ENCODE results near the gene ZNF516. TPM values are rescaled to one million over a fixed set of nuclear protein-coding genes. Genes with fewer than 3 reads are reported as not detected.

Gene ZNF516
- total and polyA plus RNA-seq, 2 of the 13 experiments (the other 11 are each of a cell fraction or from before 2014, with no cell fraction given), result 16.6 to 18.7 TPM

DNA sequence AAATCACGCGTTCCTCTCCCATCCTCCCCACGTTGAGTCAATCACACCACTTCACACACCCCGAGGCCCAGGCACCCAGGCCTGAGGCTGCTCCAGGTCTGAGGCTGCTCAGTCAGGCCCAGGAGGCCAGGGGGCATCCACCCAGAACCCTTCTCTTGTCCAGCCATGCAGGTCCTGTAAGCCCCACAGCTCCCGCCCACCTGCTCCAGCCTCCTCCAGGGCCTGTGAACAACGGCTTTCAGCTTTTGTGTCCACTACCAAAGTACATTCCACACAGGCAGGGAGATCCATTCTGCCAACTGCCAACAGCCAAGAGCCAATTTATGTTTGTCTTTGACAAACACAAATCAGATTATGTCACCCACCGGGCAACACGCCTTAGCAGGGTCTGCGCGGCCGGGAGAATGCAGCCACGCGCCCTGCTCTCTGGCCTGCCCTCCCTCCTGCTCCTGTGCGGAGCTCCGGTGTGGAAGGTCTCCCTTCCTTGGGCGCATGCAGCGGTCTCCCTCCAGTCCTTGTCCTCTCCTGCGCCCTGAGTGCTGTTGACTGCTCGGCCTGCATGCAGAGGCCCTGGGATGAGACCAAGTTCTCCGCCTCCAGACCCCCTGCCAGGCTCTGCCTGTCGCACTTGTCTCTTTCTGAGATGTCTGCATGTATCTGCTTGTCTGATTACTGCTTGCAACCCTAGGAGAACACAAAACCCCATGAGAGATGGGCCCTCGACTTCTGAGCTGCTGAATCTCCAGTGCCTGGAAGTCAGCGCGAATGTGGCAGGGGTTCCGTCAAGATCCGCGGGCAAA lies 146.6 kb downstream of the ZNF516 start (continued):
- TF ChIP-seq, protein P1, sequence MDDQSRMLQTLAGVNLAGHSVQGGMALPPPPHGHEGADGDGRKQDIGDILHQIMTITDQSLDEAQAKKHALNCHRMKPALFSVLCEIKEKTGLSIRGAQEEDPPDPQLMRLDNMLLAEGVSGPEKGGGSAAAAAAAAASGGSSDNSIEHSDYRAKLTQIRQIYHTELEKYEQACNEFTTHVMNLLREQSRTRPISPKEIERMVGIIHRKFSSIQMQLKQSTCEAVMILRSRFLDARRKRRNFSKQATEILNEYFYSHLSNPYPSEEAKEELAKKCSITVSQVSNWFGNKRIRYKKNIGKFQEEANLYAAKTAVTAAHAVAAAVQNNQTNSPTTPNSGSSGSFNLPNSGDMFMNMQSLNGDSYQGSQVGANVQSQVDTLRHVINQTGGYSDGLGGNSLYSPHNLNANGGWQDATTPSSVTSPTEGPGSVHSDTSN (CRISPR knock-in tag; IDR thresholded peaks at IDR 0.05; ENCODE audit: borderline replicate concordance), result no peak
- no peak for TF ChIP-seq SMARCC2 (IDR thresholded peaks at IDR 0.05)
- TF ChIP-seq ZNF615 (CRISPR knock-in tag; IDR thresholded peaks at IDR 0.05; ENCODE audit: borderline replicate concordance), result no peak
- TF ChIP-seq DNMT3B (CRISPR knock-in tag; conservative IDR thresholded peaks at IDR 0.05), result no peak
- TF ChIP-seq NAIF1 (CRISPR knock-in tag; IDR thresholded peaks at IDR 0.05; ENCODE audit: borderline replicate concordance), result no peak
- no peak for TF ChIP-seq FUBP1 (CRISPR knock-in tag; IDR thresholded peaks at IDR 0.05; ENCODE audit: borderline replicate concordance)
- no peak for TF ChIP-seq ZNF777 (CRISPR knock-in tag; IDR thresholded peaks at IDR 0.05)
- TF ChIP-seq MXD4 (CRISPR knock-in tag; IDR thresholded peaks at IDR 0.05), result no peak
- TF ChIP-seq, protein P2, sequence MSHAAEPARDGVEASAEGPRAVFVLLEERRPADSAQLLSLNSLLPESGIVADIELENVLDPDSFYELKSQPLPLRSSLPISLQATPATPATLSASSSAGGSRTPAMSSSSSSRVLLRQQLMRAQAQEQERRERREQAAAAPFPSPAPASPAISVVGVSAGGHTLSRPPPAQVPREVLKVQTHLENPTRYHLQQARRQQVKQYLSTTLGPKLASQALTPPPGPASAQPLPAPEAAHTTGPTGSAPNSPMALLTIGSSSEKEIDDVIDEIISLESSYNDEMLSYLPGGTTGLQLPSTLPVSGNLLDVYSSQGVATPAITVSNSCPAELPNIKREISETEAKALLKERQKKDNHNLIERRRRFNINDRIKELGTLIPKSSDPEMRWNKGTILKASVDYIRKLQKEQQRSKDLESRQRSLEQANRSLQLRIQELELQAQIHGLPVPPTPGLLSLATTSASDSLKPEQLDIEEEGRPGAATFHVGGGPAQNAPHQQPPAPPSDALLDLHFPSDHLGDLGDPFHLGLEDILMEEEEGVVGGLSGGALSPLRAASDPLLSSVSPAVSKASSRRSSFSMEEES (CRISPR knock-in tag; IDR thresholded peaks at IDR 0.05), result no peak
- TF ChIP-seq ZNF687 (CRISPR knock-in tag; IDR thresholded peaks at IDR 0.05), result peak; percentile 74
- TF ChIP-seq RARG (CRISPR knock-in tag; IDR thresholded peaks at IDR 0.05; ENCODE audit: low read depth), result 0 out of 2 replicates have a peak, but pooled peaks have one; percentile 34
- no peak for TF ChIP-seq ZNF776 (CRISPR knock-in tag; IDR thresholded peaks at IDR 0.05)
- TF ChIP-seq ZC3H4 (CRISPR knock-in tag; IDR thresholded peaks at IDR 0.05; ENCODE audit: borderline replicate concordance), result no peak
- TF ChIP-seq SOX6 (IDR thresholded peaks at IDR 0.05), result no peak
- peak; percentile 65 for TF ChIP-seq SOX6 (CRISPR knock-in tag; IDR thresholded peaks at IDR 0.05)
- no peak for TF ChIP-seq SNAPC2 (CRISPR knock-in tag; IDR thresholded peaks at IDR 0.05)
- TF ChIP-seq, protein P3, sequence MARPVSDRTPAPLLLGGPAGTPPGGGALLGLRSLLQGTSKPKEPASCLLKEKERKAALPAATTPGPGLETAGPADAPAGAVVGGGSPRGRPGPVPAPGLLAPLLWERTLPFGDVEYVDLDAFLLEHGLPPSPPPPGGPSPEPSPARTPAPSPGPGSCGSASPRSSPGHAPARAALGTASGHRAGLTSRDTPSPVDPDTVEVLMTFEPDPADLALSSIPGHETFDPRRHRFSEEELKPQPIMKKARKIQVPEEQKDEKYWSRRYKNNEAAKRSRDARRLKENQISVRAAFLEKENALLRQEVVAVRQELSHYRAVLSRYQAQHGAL (CRISPR knock-in tag; IDR thresholded peaks at IDR 0.05; ENCODE audit: not compliant biosample characterization), result no peak
- TF ChIP-seq THAP11 (CRISPR knock-in tag; IDR thresholded peaks at IDR 0.05), result peak; percentile 26; the same call in 1 of the 2 replicates
